Neural crest cell (in vitro differentiated cells): ENCODE data around the gene LPAR2. TPM values are rescaled to one million over a fixed set of nuclear protein-coding genes. Genes with fewer than 3 reads are reported as not detected.

Experiments
- DNase-seq: peaks from one replicate; pipeline ENCODE4 v3.0.0; 2021; ENCODE audit warnings: low read depth, mixed read lengths, low spot score
- H3K27ac Mint-ChIP-seq: one replicate; pipeline ENCODE4 v1.8.0; 2021; ENCODE audit warnings: mild to moderate bottlenecking, mixed read lengths; ENCODE audit not compliant: unreplicated experiment
- H3K27me3 Mint-ChIP-seq: 2 replicates; pipeline ENCODE4 v1.8.0; 2021; ENCODE audit warnings: low read depth, mild to moderate bottlenecking, mixed read lengths
- H3K36me3 Mint-ChIP-seq: 2 replicates; pipeline ENCODE4 v1.8.0; 2021; ENCODE audit warnings: low read depth, mild to moderate bottlenecking, mixed read lengths
- H3K4me1 Mint-ChIP-seq: 2 replicates; pipeline ENCODE4 v1.8.0; 2021; ENCODE audit warnings: mixed read lengths
- H3K4me3 Mint-ChIP-seq: one replicate; pipeline ENCODE4 v1.8.0; 2021; ENCODE audit warnings: mild to moderate bottlenecking, mixed read lengths
- H3K9me3 Mint-ChIP-seq: 2 replicates; pipeline ENCODE4 v1.8.0; 2021; ENCODE audit warnings: mixed read lengths
- total RNA-seq: library from RNA; stranded (reverse); gene quantifications from 2 replicates; pipeline ENCODE4 v1.2.1, GENCODE V29; 2021
- TF ChIP-seq, protein P1 (sequence below): fragments of 200-600 bp; sonication (generic); conservative IDR thresholded peaks from 2 replicates; pipeline ENCODE4 v1.5.0; 2021; ENCODE audit warnings: antibody characterized with exemption, mild to moderate bottlenecking

Gene LPAR2
- total RNA-seq, 1 donor from 2014 or later = 115 TPM

- DNase-seq = no peak
- H3K27ac Mint-ChIP-seq = no peak overlapping the region
- TF ChIP-seq, protein P1, sequence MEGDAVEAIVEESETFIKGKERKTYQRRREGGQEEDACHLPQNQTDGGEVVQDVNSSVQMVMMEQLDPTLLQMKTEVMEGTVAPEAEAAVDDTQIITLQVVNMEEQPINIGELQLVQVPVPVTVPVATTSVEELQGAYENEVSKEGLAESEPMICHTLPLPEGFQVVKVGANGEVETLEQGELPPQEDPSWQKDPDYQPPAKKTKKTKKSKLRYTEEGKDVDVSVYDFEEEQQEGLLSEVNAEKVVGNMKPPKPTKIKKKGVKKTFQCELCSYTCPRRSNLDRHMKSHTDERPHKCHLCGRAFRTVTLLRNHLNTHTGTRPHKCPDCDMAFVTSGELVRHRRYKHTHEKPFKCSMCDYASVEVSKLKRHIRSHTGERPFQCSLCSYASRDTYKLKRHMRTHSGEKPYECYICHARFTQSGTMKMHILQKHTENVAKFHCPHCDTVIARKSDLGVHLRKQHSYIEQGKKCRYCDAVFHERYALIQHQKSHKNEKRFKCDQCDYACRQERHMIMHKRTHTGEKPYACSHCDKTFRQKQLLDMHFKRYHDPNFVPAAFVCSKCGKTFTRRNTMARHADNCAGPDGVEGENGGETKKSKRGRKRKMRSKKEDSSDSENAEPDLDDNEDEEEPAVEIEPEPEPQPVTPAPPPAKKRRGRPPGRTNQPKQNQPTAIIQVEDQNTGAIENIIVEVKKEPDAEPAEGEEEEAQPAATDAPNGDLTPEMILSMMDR = no peak
- H3K9me3 Mint-ChIP-seq = no peaks in the 10 kb centered on the region
- no peaks in the 10 kb centered on the region for H3K27me3 Mint-ChIP-seq
- peak overlapping the region; percentile 90 for H3K4me3 Mint-ChIP-seq
- peaks cover 23% of the 10 kb centered on the region for H3K4me1 Mint-ChIP-seq
- H3K36me3 Mint-ChIP-seq = peaks cover 5% of the 10 kb centered on the region
Observed at GRCh38 chr19:19661675-19662251, 33.7 kb upstream of the LPAR2 start.

GRCh38 chr19:19661141-19661674 lies 33.2 kb upstream of the LPAR2 start:
- H3K36me3 Mint-ChIP-seq = peaks cover 5% of the 10 kb centered on the region
- DNase-seq = no peak
- H3K9me3 Mint-ChIP-seq = no peaks in the 10 kb centered on the region
- peaks cover 23% of the 10 kb centered on the region for H3K4me1 Mint-ChIP-seq
- TF ChIP-seq, protein P1 = no peak
- H3K4me3 Mint-ChIP-seq = peak overlapping the region; percentile 90
- no peak overlapping the region for H3K27ac Mint-ChIP-seq
- H3K27me3 Mint-ChIP-seq = no peaks in the 10 kb centered on the region

DNA sequence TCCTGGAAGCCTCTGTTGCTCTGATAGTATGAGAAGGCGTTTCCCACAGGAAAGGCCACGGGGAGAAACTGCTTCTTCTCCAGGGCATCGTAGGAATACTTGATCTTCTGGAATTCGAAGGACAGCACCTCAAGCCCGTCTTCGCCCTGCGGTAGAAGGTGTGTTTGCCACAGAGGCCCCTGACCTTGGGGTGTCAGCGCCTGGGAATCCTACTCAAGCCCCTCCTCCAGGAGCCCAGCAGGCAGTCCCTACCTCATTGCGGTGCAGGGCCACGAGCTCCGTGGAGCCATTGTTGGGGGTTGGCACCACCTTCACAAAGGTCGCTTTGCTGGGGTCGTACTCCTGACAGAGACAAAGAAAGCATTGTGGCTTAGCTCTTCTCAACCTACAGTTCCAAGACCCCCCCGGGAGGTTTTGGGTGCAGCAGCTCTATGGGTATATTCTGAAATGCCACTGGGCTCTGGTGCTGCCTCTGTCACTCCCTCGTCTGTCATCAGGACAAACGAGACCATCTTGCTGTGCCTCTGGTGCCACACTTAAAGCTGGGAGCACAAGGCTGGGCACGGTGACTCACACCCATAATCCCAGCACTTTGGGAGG lies 31.7 kb upstream of the LPAR2 start:
- H3K27ac Mint-ChIP-seq = no peak overlapping the region
- H3K27me3 Mint-ChIP-seq = no peaks in the 10 kb centered on the region

DNA sequence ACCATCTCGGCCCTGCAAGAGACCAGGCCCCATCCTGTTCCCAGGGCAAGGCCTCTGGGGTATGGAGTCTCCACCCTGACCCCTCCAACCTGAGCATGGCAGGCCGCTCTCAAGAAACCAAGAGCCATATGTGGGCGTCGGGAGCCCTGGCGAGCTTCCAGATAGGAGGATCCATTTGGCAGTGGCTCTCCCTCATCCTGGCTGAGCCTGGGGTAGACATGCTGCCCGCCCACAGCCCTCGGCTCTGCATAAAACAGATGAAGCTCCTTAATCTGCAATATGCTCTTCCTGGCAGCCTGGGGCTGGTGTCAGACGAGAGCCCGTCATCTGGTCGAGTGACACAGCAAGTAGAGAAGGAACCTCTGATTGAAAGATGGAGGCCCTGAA lies 29.4 kb upstream of the LPAR2 start:
- Mint-ChIP-seq H3K27me3 (no peaks in the 10 kb centered on the region), H3K27ac (no peak overlapping the region), H3K36me3 (peaks cover 13% of the 10 kb centered on the region), H3K4me3 (peak overlapping the region; percentile 60), H3K4me1 (peaks cover 14% of the 10 kb centered on the region), H3K9me3 (no peaks in the 10 kb centered on the region)
- DNase-seq = no peak
- TF ChIP-seq, protein P1 = no peak

More for the DNA sequence above, 31.7 kb upstream of the LPAR2 start:
- Mint-ChIP-seq H3K36me3 (peaks cover 5% of the 10 kb centered on the region), H3K9me3 (no peaks in the 10 kb centered on the region), H3K4me1 (peaks cover 23% of the 10 kb centered on the region), H3K4me3 (no peak overlapping the region)
- TF ChIP-seq, protein P1 = no peak
- DNase-seq = no peak

GRCh38 chr19:19656451-19657396 lies 28.7 kb upstream of the LPAR2 start:
- H3K36me3 Mint-ChIP-seq = peaks cover 13% of the 10 kb centered on the region
- no peaks in the 10 kb centered on the region for H3K27me3 Mint-ChIP-seq
- H3K27ac Mint-ChIP-seq = peak overlapping the region; percentile 67

More at GRCh38 chr19:19656451-19657396, 28.7 kb upstream of the LPAR2 start:
- DNase-seq = no peak
- no peaks in the 10 kb centered on the region for H3K9me3 Mint-ChIP-seq
- no peak overlapping the region for H3K4me3 Mint-ChIP-seq
- H3K4me1 Mint-ChIP-seq = peaks cover 7% of the 10 kb centered on the region
- TF ChIP-seq, protein P1 = no peak
